Heart right ventricle (tissue), 16 donors: ENCODE data around the gene CPED1. TPM values are rescaled to one million over a fixed set of nuclear protein-coding genes. Genes with fewer than 3 reads are reported as not detected.
"Not testable (repeated sequence)": the region's sequence is repeated elsewhere in the genome, so short reads cannot be mapped to it uniquely, and the experiment has no call there.

Experiments
- ATAC-seq, 8 donors: fragments of 200-7000 bp; cut with Tn5 transposase; one replicate each; pipeline ENCODE4 v1.9.1; 2020; ENCODE audit warnings: mild to moderate bottlenecking in 8 of 8, moderate library complexity in 8 of 8, moderate number of reproducible peaks in 1 of 8
- DNase-seq, 2 donors: peaks; one replicate each; pipeline ENCODE4 v3.0.0-alpha.2; 2020
- H3K27ac ChIP-seq, 10 donors: fragments of 200-600 bp; sonication (generic) in 2 of 10; one replicate each; pipeline versions ENCODE4 v1.5.0 to v1.8.0; 2020 to 2022; ENCODE audit warnings: mild to moderate bottlenecking in 3 of 10
- H3K27me3 ChIP-seq, 7 donors: fragments of 200-600 bp; one replicate each; pipeline ENCODE4 v1.8.0; 2021 to 2022; ENCODE audit warnings: mild to moderate bottlenecking in 2 of 7
- H3K36me3 ChIP-seq, 9 donors: fragments of 200-600 bp; sonication (generic) in 1 of 9; one replicate each; pipeline versions ENCODE4 v1.5.0 to v1.8.0; 2020 to 2022; ENCODE audit warnings: mild to moderate bottlenecking in 2 of 9
- H3K4me1 ChIP-seq, 9 donors: fragments of 200-600 bp; sonication (generic) in 1 of 9; one replicate each; pipeline versions ENCODE4 v1.5.0 to v1.8.0; 2020 to 2022; ENCODE audit warnings: mild to moderate bottlenecking in 4 of 9
- H3K4me3 ChIP-seq, 10 donors: fragments of 200-600 bp; sonication (generic) in 2 of 10; one replicate each; pipeline versions ENCODE4 v1.5.0 to v1.8.0; 2020 to 2022; ENCODE audit warnings: mild to moderate bottlenecking in 7 of 10, moderate library complexity in 2 of 10
- H3K9me3 ChIP-seq, 11 donors: fragments of 200-600 bp in 10 of 11; sonication (generic) in 2 of 11; one replicate each; pipeline versions ENCODE4 v1.5.0 to v1.8.0; 2013 to 2022; ENCODE audit warnings: mild to moderate bottlenecking in 2 of 11, control low read depth in 1 of 11, moderate library complexity in 1 of 11
- WGBS, 2 donors: extraction: QIAGEN DNeasy Blood & Tissue Kit; methylation state at CpG; one replicate each; pipeline ENCODE4 v1.1.7; 2013; ENCODE audit warnings: inconsistent platforms in 1 of 2; 5-methylcytosine and 5-hydroxymethylcytosine counted together
- intact Hi-C, 10 donors: fragments of 100-400 bp; cut with DNase I; formaldehyde crosslinking; loops; one replicate each; pipeline versions ENCODE4 v1.11.1 to v1.14.2; 2022
- polyA plus RNA-seq, 2 donors: library from polyadenylated mRNA; stranded (reverse); fragments of 200-250 nt; gene quantifications; one replicate each; pipeline ENCODE4 v1.2.3, GENCODE V29; 2013
- total RNA-seq, 10 donors: library from RNA; stranded (reverse); fragmentation: NEBNext Ultra II Directional in 3 of 10; extraction: Animal tissue kit (Norgen Biotek cat#: 25700) in 3 of 10; gene quantifications; one replicate each; pipeline versions ENCODE4 v1.2.1 to v1.2.4, GENCODE V29; 2021 to 2023
- TF ChIP-seq, protein P1 (sequence below), 9 donors: fragments of 200-600 bp; sonication (generic) in 2 of 9; IDR thresholded peaks; one replicate each; pipeline versions ENCODE4 v1.5.0 to v1.8.0; 2021 to 2022; ENCODE audit warnings: antibody characterized with exemption in 9 of 9, mild to moderate bottlenecking in 5 of 9, moderate library complexity in 1 of 9
- donor health status: Arrhythmogenic right ventricular cardiomyopathy.
- donor health status: ischemic (EF 13 %, LVEDD 7.1; RV severe dilation, severe dysfunction).
- donor health status: healthy with polysubstance abuse.
- donor health status: DM: no; HTN: yes; CAD: no.
- donor health status: DM: no; HTN: no; CAD: no.
- donor health status: ischemic (EF 25% LVEDD 6.9; RV normal size, moderate dysfunction).
- donor health status: ischemic (EF 25% LVEDD 5.7; RV mildly dilated, moderate dysfunction).
- donor health status: healthy.
- donor health status: DM: yes; HTN: yes; CAD: no.
- donor health status: Ischemic cardiomyopathy.
- donor health status: ischemic (EF 35%, LVEDD 5.7; RV mildly dilated, moderate dysfunction).
- donor health status: nonischemic (EF 11% LVEDD 7.7; RV severe dilation, severe dysfunction).
- donor health status: DM: yes; HTN: yes; CAD: no.
- donor health status: PGD.
- donor health status: ischemic (EF 29% LVEDD 5.4; RV normal size, mild dysfunction).
- donor health status: nonischemic (EF 23%, LVEDD 6.1; RV moderate dilation, normal function).

Gene CPED1
- total and polyA plus RNA-seq, 12 donors: 3.9 to 56.5 (median 31.2) TPM

DNA sequence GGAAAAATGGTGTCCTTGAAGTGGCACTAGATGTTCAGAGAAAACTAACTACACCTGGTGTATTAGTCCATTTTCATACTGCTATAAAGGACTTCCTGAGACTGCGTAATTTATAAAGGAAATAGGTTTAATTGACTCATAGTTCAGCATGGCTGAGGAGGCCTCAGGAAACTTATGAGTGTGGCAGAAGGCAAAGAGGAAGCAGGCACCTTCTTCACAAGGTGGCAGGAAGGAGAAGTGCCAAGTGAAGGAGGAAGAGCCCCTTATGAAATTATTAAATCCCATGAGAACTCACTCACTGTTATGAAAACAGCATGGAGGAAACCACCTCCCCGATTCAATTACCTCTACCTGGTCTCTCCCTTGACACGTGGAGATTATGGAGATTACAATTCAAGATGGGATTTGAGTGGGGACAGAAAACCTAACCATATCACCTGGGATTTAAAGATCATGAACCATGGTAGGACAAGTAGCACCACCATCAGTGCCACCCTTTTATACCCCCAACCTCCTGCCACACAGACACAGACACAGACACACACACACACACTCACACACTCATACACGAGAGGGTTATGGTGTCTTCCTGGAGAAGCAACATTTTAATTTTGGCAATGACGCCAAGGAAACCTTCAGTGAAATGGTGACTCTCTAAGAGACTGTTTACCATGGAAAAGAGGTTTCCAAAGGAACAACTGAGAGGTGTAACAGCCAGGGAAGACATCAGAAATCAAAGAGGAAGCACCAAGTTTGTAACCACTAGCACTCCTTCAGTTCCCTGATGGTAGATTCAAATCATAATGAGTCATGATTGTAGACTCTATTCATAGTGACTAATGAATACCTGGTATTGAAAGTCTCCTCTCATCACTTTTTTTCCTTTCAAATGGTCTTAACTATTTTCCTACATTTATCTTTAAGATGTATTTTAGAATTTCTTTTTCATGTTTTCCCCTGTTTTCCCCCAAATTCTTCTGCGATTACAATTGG is 298.5 kb downstream of the CPED1 start:
- ATAC-seq (no peak), DNase-seq (no peak)
- Histone ChIP-seq H3K36me3 (peaks cover 0 to 60% (median 3%) of the 10 kb centered on the region in 9 donors), H3K27ac (no peak overlapping the region), H3K4me1 (no peaks in the 10 kb centered on the region), H3K27me3 (no peaks in the 10 kb centered on the region), H3K9me3 (peaks cover 0 to 23% (median 4%) of the 10 kb centered on the region in 11 donors), H3K4me3 (no peak overlapping the region)
- intact Hi-C loops: no loop called here
- TF ChIP-seq, protein P1, sequence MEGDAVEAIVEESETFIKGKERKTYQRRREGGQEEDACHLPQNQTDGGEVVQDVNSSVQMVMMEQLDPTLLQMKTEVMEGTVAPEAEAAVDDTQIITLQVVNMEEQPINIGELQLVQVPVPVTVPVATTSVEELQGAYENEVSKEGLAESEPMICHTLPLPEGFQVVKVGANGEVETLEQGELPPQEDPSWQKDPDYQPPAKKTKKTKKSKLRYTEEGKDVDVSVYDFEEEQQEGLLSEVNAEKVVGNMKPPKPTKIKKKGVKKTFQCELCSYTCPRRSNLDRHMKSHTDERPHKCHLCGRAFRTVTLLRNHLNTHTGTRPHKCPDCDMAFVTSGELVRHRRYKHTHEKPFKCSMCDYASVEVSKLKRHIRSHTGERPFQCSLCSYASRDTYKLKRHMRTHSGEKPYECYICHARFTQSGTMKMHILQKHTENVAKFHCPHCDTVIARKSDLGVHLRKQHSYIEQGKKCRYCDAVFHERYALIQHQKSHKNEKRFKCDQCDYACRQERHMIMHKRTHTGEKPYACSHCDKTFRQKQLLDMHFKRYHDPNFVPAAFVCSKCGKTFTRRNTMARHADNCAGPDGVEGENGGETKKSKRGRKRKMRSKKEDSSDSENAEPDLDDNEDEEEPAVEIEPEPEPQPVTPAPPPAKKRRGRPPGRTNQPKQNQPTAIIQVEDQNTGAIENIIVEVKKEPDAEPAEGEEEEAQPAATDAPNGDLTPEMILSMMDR (IDR thresholded peaks at IDR 0.05): no peak
- 85 to 91% methylated on average over 6 of the region's 6 CpGs for WGBS, 2 donors

DNA sequence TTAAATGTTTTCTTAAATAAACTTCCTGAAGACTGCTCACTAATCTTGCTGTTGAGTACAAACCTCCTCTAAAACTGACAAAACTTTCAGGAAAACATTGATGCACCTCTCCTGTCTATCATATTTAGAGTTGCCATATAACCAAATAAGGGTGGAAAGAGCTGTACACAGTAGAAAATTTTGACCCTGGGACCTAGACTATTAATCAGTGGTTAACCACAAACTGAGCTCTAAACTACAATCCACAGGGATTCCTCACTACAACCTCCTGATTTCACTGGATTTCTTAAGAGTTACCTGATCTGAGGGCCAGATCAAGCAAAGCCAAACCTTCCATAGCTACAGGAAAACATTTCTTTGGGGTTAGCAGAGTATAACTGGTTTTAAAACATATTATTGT is 300.4 kb downstream of the CPED1 start:
- Histone ChIP-seq H3K4me1 (no peaks in the 10 kb centered on the region), H3K27ac (no peak overlapping the region), H3K4me3 (no peak overlapping the region), H3K9me3 (peaks cover 0 to 23% (median 4%) of the 10 kb centered on the region in 11 donors), H3K36me3 (peaks cover 0 to 51% (median 1%) of the 10 kb centered on the region in 9 donors), H3K27me3 (no peaks in the 10 kb centered on the region)
- TF ChIP-seq, protein P1 (IDR thresholded peaks at IDR 0.05): no peak
- no peak for DNase-seq
- ATAC-seq: no peak
- intact Hi-C loops: no loop called here

DNA sequence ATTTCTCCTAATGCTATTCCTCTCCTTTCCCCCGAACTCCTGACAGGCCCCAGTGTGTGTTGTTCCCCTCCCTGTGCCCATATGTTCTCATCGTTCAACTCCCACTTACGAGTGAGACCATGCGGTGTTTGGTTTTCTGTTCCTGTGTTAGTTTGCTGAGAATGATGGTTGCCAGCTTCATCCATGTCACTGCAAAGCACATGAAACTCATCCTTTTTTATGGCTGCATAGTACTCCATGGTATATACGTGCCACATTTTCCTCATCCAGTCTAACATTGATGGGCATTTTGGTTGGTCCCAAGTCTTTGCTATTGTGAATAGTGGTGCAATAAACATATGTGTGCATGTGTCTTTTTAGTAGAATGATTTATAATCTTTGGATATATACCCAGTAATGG is 301.4 kb downstream of the CPED1 start:
- H3K27me3 ChIP-seq, H3K4me3 ChIP-seq, H3K27ac ChIP-seq, DNase-seq, ATAC-seq, intact Hi-C loops, H3K4me1 ChIP-seq: not testable (repeated sequence)
- Histone ChIP-seq H3K9me3 (peaks cover 0 to 17% (median 0%) of the 10 kb centered on the region in 11 donors), H3K36me3 (peaks cover 0 to 42% (median 0%) of the 10 kb centered on the region in 9 donors)
- WGBS, 2 donors: 89 to 93% methylated on average over 5 of the region's 5 CpGs

DNA sequence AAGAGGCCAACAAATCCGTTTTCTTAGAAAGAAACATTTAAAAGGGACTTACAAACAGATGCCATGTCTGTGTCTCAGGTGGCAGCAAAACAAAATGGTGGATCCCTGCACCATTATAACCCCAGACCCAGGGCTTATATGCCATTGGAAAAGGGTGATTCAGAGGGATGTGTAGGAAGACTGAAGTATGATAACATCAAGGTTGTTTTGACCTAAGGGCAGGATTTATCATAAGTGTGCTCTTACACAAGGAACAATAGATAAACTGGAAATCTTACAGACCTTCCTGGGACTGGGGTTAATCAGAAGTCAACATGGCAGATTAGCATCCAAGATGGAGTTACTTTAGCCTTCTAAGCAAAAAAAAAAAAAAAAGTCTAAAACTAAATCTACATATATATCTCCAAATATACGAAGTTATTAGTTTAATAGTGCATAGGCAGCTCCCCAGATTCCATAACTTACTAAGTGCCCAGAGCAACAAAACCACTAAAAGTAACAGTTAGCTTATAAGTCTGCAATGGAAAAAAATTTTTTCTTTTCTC is 306.0 kb downstream of the CPED1 start:
- WGBS, 2 donors: 81 to 95% methylated on average over 2 of the region's 2 CpGs

More for the DNA sequence above, 306.0 kb downstream of the CPED1 start:
- peaks cover 0 to 42% (median 0%) of the 10 kb centered on the region in 9 donors for H3K36me3 ChIP-seq
- H3K27ac ChIP-seq: no peak overlapping the region
- DNase-seq (no peak), ATAC-seq (no peak)
- no peaks in the 10 kb centered on the region for H3K4me1 ChIP-seq
- intact Hi-C loops: no loop called here
- H3K4me3 ChIP-seq: no peak overlapping the region
- TF ChIP-seq, protein P1 (IDR thresholded peaks at IDR 0.05): no peak
- H3K27me3 ChIP-seq: no peaks in the 10 kb centered on the region
- peaks cover 0 to 14% (median 0%) of the 10 kb centered on the region in 11 donors for H3K9me3 ChIP-seq
